Hematopoietic multipotent progenitor cell treated with erythropoietin and hydrocortisone succinate and interleukin-3 and kit ligand, for 6 days (in vitro differentiated cells): ENCODE measurements around the gene RTKN2.

Source experiments
- DNase-seq: peaks from one replicate; pipeline ENCODE4 v3.0.0-alpha.2; 2015

Gene RTKN2

GRCh38 chr10:62217683-62218082, 51.0 kb downstream of the RTKN2 start:
- DNase-seq: no peak

- no peak for DNase-seq
These were observed 54.2 kb downstream of the RTKN2 start for GRCh38 chr10:62214364-62214874.

GRCh38 chr10:62205750-62206399, 62.8 kb downstream of the RTKN2 start:
- no peak for DNase-seq

GRCh38 chr10:62199584-62199983, 69.1 kb downstream of the RTKN2 start:
- DNase-seq: no peak

- no peak for DNase-seq
These were observed 72.1 kb downstream of the RTKN2 start for GRCh38 chr10:62196528-62196927.

GRCh38 chr10:62195675-62195926, 73.0 kb downstream of the RTKN2 start:
- DNase-seq: no peak

GRCh38 chr10:62194924-62195674, 73.5 kb downstream of the RTKN2 start:
- no peak for DNase-seq

- no peak for DNase-seq
These were observed 75.2 kb downstream of the RTKN2 start for GRCh38 chr10:62193479-62193878.

GRCh38 chr10:62189131-62189530, 79.5 kb downstream of the RTKN2 start:
- DNase-seq: no peak

- no peak for DNase-seq
These were observed 80.5 kb downstream of the RTKN2 start for GRCh38 chr10:62188021-62188616.

- no peak for DNase-seq
These were observed 81.5 kb downstream of the RTKN2 start for GRCh38 chr10:62186999-62187675.

- no peak for DNase-seq
These were observed 82.5 kb downstream of the RTKN2 start for GRCh38 chr10:62185919-62186692.

GRCh38 chr10:62183857-62184795, 84.5 kb downstream of the RTKN2 start:
- no peak for DNase-seq

GRCh38 chr10:62183442-62183841, 85.2 kb downstream of the RTKN2 start:
- DNase-seq: no peak

- no peak for DNase-seq
These were observed 86.0 kb downstream of the RTKN2 start for GRCh38 chr10:62182595-62182994.

GRCh38 chr10:62182171-62182570, 86.5 kb downstream of the RTKN2 start:
- DNase-seq: no peak

- DNase-seq: no peak
These were observed 88.0 kb downstream of the RTKN2 start for GRCh38 chr10:62180677-62181076.

- no peak for DNase-seq
These were observed 90.1 kb downstream of the RTKN2 start for GRCh38 chr10:62178568-62178967.

- no peak for DNase-seq
These were observed 91.5 kb downstream of the RTKN2 start for GRCh38 chr10:62177111-62177510.

GRCh38 chr10:62175251-62175650, 93.4 kb downstream of the RTKN2 start:
- peak; percentile 31 for DNase-seq

GRCh38 chr10:62172465-62172864, 96.2 kb downstream of the RTKN2 start:
- no peak for DNase-seq

- DNase-seq: no peak
These were observed 96.9 kb downstream of the RTKN2 start for GRCh38 chr10:62171791-62172190.
